Sigmoid colon (tissue), 4 donors: Measurements from ENCODE around the gene METTL13.

Source experiments
- CTCF ChIP-seq, 4 experiments: fragments of 450-650 bp in 3 of 4; fragments of 200-600 bp in 1 of 4; IDR thresholded peaks; one replicate each; pipeline ENCODE4 v1.5.1; 2016 to 2019; ENCODE audit warnings: antibody characterized with exemption in 4 of 4, mild to moderate bottlenecking in 3 of 4, moderate library complexity in 2 of 4
- EP300 ChIP-seq, 4 donors: sonication (generic); formaldehyde crosslinking; IDR thresholded peaks; one replicate each; pipeline ENCODE4 v1.6.1; 2017; ENCODE audit warnings: antibody characterized with exemption in 4 of 4
- POLR2A ChIP-seq, 2 donors: fragments of 450-650 bp; IDR thresholded peaks; one replicate each; pipeline ENCODE4 v1.6.1; 2016; ENCODE audit warnings: antibody characterized with exemption in 2 of 2, mild to moderate bottlenecking in 2 of 2, moderate library complexity in 2 of 2

- TF ChIP-seq CTCF (IDR thresholded peaks at IDR 0.05) = no peak
- no peak for TF ChIP-seq POLR2A (IDR thresholded peaks at IDR 0.05)
- TF ChIP-seq EP300 (IDR thresholded peaks at IDR 0.05) = no peak
Measured at GRCh38 chr1:171800342-171800741, 18.9 kb downstream of the METTL13 start.
